Hematopoietic multipotent progenitor cell (in vitro differentiated cells): Measurements from ENCODE around the gene RAB11B. TPM values are rescaled to one million over a fixed set of nuclear protein-coding genes. Genes with fewer than 3 reads are reported as not detected.
"Not testable (repeated sequence)": the region's sequence is repeated elsewhere in the genome, so short reads cannot be mapped to it uniquely, and the experiment has no call there.

Experiments used
- DNase-seq, 3 donors: peaks; one replicate each; pipeline ENCODE4 v3.0.0-alpha.2; 2011 to 2015; ENCODE audit warnings: low read depth in 2 of 3, low spot score in 2 of 3
- total RNA-seq: library from RNA; depleted of rRNA; stranded (reverse); fragments of >200 nt; gene quantifications from one replicate; pipeline ENCODE4 v1.2.3, GENCODE V29; 2012

RAB11B gene
- total RNA-seq, 1 donor: 99.4 TPM

DNA sequence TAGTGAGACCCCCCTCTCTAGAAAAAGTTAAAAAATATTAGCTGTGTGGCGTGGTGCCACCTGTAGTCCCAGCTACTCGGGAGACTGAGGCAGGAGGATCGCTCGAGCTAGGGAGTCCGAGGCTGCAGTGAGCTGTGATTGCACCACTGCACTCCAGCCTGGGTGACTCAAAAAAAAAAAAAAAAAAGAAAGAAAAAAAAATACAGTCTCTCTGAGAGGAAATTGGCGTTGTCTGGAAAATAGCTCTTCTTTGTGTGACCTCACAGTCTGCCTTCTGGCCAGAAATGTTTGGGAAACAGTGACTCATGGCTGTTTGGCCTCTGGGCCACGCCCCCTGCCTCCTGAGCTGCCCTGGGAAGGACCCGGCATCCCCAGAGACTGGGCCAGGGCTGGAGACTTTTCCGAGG, 33.7 kb downstream of the RAB11B start:
- DNase-seq: peak in 2 of 3 donors; percentile 45 to 51

DNA sequence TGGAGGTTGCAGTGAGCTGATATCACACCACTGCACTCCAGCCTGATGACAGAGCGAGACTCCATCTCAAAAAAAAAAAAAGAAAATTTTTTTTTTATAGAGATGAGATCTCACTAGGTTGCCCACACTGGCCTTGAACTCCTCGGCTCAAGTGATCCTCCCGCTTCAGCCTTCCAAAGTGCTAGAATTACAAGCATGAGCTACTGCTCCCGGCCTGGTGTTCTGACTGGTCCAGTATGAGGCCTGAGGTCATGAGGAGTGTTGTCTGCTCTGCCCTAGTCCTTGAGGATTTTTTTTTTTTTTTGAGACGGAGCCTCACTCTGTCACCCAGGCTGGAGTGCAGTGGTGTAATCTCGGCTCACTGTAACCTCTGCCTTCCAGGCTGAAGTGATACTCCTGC, 35.2 kb downstream of the RAB11B start:
- not testable (repeated sequence) for DNase-seq

DNA sequence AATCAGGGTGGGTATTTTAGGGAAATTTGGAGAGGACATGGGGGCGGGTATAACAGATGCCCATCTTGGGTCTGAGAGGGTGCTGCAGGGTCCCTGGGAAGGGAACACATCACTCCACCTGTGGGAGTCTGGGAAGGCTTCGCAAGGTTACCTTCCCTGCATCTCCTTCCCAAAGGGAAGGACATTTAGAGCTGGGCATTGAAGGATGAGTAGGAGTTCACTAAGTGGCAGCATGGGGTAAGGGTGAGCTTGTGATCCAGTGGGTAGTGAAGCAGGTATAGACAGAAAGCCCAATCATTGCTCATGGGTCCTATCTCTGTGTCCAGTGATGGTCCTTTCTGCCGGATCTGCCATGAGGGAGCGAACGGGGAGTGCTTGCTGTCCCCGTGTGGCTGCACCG, 36.1 kb downstream of the RAB11B start:
- no peak for DNase-seq

DNA sequence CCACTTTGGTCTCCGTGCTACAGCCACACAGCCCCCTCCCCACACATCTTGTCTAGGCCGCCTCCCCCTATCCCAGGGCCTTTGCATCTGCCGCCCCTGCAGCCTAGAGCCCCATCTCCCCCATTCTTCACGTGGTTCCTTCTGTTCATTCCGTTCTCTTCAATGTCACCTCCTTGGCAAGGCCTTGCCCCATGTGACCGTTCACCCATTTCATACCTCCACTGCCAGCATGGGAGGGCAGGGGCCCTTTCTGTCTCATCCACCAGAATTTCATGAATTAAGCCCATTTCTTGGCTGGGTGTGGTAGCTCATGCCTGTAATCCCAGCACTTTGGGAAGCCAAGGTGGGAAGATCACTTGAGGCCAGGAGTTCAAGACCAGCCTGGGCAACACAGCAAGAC, 38.9 kb downstream of the RAB11B start:
- DNase-seq: no peak

DNA sequence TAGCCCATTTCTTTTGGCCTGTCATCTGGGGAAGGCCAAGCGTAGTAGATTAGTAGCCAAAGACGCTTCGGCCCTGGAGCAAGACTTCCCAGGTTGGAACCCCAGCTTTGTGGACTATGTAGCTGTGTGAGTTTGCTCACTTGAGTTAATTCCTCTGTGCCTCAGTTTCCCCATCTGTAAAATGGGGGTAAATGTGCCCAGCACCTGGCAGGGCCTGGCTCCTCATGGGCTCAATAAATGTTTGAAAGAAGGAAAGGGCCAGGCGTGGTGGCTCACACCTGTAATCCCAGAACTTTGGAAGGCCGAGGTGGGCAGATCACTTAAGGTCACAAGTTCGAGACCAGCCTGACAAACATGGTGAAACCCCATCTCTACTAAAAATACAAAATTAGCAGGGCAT, 39.7 kb downstream of the RAB11B start:
- no peak for DNase-seq

DNA sequence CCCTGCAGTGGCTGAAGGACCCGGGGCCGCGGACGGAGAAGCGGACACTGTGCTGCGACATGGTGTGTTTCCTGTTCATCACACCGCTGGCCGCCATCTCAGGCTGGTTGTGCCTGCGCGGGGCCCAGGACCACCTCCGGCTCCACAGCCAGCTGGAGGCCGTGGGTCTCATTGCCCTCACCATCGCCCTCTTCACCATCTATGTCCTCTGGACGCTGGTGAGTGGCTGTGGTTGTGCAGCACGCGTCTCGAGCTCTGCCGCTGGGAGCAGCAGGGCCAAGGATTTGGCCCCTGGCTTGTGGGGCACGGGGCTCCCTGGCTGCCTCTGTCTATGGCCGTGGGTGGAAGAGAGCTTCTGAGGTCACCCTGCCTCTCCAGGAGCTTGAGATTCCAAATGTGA, 40.5 kb downstream of the RAB11B start:
- no peak for DNase-seq

DNA sequence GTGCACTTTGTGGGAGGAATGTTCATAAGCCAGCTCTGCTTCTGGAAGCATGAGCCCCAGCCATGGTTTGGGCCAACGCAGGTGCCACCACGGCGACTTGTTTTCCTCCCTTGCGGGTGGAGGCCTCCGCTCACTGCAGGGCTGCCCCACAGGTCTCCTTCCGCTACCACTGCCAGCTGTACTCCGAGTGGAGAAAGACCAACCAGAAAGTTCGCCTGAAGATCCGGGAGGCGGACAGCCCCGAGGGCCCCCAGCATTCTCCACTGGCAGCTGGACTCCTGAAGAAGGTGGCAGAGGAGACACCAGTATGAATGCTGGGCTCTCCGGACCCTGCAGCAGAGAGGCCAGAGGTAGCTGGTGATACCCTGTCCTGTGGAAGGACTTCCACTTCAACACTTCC, 48.1 kb downstream of the RAB11B start:
- DNase-seq: no peak

DNA sequence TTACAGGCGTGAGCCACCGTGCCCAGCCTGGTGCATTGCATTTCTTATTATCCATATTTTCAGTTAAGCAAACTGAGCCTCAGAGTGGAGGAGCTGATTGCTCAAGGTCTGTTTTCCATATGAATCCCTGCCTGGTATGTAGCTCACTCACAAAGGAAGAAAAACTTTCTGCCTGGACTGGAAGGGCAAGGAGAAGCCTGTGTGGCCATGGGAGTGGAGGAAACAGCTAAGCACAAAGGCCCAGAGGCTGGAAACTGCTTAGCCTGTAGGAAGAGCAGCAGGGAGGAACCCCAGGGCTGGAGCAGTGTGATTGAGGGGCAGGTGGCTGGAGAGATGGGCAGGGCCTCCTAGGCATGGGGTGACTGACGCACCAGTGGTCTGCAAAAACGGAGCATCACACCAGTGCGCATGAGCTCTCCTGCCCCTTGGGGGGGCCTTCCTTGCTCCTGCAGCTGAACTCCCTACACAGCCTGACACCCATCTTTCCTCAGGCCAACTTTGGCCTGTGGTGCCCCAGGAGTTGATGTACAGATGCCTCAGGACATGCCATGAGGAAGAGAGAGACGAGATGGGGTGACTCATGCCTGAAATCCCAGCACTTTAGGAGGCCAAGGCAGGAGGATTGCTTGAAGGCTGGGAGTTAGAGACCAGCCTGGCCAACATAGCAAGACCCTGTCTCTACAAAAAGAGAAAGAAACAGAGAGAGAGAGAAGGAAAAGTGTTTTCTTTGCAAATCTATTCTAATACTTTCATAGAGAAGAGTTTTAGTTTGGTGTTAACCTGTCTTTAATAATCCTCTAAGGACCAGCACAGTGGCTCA, 51.8 kb downstream of the RAB11B start:
- DNase-seq: no peak

DNA sequence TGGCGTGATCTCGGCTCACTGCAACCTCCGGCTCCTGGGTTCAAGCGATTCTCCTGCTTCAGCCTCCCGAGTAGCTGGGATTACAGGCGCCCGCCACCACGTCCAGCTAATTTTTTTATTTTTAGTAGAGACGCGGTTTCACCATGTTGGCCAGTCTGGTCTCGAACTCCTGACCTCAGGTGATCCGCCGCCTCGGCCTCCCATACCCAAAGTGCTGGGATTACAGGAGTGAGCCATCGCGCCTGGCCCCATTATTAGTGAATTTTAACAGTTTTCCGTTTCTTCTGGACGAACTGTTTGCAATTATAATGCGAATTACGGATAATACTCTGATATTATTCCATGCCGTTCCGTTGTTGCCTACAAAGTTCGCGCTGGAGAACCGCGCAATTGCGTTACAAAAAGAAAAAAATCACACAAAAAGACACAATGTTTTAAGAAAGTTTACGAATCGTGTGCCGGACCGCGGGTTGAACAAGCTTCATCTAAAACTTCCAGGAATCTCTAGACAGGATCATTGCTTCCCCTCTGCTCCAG, 54.0 kb downstream of the RAB11B start:
- DNase-seq: not testable (repeated sequence)

DNA sequence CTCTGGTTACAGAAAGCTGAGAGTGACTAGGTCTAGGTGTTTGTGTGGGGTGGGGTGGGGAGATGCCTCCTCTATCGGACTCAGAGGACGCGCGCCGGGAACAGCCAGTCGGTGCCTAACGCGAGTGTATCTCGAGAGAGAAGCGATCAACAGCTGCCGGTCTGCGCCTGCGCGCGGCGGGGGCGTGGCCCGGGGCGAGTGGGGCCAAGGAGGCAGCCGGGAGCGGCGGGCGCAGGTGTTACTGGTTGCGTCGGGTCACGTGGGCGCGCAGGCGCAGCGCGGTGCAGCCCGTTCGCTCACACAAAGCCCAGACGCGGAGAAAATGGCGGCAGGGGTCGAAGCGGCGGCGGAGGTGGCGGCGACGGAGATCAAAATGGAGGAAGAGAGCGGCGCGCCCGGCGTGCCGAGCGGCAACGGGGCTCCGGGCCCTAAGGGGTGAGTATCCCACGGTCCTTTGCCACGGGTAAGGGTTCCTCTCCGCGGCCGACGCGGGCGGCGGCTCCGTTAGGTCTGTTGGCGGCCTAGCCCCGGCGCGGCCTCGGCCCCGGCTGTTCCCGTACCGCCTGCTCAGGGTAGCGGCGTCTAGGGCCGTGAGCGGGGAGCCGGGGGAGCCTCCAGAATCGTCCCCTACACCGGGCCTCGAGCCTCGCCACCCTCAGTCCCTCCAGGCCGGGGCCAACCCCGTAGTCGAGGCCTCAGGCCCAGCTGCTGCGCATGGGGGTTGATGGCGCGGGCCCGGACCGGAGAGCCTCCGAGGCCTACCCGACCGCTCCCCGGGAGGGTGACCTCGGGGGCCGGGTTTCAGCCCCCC, 54.7 kb downstream of the RAB11B start, which contains the start of gene HNRNPM:
Gene HNRNPM, plus strand, starts transcription at position 299 of the 811 bp plus-strand sequence. Its CDS starts 24 bp downstream, at position 323.
- peak; percentile 98 to 99 (median 98) for DNase-seq

DNA sequence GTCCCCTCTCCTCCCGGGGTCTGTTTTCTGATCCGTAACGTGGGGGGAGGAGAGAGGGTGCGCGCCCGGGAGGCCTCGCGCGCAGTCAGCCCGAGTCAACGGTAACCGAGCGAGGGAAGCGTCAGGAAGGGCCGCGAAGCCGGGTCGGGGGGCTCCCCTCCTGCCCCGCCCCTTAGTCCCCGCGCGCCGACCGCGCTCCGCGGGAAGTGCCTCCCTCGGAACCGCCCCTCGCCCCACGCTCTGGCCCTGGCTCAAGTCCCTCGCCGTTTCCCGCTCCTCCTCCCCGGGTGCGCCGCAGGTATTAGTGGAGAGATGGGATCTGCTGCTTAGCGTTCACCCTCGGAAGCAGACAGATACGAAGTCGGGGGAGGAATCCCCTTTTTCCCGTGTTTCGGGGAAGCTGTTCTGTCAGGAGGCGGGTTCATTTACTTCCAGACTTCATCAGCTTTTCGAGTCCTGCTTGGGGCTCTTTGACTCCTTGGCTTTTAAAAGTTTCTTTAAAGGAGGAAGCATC, 55.4 kb downstream of the RAB11B start:
- peak in 2 of 3 donors; percentile 47 to 49 for DNase-seq

DNA sequence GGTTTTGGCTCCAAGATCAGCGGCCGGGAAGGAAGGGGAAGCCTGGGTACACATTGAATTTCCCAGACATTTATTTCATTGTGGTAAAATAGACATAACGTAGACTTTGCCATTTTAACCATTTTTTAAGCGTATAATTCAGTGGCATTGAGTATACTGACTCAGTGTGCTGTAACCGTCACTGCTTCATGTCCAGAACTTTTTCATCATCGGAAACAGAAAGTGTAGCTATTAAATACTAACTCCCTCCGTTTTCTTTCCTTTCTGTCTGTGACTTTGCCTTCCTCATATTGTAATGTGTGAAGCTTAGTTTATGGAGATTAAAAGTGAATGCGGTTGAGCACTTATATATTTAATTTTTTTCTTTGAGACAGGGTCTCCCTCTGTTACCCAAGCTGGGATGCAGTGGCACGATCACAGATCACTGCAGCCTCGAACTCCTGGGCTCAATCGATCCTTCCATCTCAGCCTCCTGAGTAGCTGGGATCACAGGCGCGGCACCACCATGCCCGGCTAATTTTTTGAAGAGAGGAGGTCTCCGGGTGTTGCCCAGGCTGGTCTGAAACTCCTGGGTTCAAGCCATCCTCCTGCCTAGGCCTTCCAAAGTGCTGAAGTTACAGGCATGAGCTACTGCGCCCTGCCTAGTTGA, 56.0 kb downstream of the RAB11B start:
- no peak for DNase-seq

DNA sequence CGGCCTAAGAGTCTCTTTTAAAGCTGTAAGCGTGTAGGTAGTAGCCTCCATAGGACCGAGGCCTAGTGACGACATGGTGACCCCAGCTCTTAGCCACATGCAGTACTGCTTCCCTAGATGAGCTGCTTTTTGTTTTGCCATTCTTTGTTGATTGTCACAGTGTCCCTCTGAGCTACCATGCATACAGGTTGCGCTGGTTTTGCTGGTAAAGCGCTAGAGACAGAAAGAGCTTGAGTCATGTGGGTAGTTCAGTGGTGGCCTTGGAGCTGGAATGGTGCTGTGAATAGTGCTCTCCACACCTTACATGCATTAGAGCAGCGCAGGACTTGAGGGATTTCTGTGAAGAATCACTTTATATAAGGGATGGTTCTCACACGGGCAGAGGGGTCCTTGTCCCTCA, 59.7 kb downstream of the RAB11B start:
- DNase-seq: no peak

DNA sequence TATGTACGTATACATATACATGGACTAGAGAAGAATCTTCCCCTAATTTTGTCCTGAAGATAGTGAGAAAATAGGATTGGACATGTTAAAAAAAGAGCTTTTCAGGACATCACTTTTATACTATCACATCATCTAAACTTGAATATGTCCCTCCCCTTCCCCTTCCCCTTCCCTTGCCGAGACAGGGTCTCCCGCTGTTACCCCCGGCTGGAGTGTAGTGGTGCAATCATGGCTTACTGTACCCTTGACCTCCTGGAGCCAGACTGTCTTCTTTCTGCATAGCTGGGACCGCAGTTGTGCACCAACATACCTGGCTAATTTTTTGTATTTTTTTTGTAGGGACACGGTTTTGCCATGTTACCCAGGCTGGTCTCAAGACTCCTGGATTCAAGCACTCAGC, 61.2 kb downstream of the RAB11B start:
- DNase-seq: no peak

DNA sequence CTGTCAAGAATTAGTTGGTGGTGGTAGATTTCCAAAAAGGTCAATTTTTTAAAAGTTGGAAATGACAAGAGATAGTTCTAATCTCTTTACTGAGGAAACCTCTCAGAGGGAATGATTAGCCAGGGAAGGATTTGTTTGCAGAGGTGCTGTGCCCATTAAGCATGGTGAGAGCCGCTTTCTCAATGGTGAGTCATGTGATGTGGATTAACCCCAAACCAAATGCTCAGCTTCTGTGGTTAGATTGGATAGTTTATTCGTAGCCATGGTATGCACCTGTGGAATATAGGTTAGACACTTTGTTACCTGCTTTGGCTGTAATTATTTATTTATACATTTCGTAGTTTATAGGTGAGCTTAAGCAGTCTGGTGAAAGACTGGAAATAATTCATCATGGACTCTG, 61.7 kb downstream of the RAB11B start:
- no peak for DNase-seq

DNA sequence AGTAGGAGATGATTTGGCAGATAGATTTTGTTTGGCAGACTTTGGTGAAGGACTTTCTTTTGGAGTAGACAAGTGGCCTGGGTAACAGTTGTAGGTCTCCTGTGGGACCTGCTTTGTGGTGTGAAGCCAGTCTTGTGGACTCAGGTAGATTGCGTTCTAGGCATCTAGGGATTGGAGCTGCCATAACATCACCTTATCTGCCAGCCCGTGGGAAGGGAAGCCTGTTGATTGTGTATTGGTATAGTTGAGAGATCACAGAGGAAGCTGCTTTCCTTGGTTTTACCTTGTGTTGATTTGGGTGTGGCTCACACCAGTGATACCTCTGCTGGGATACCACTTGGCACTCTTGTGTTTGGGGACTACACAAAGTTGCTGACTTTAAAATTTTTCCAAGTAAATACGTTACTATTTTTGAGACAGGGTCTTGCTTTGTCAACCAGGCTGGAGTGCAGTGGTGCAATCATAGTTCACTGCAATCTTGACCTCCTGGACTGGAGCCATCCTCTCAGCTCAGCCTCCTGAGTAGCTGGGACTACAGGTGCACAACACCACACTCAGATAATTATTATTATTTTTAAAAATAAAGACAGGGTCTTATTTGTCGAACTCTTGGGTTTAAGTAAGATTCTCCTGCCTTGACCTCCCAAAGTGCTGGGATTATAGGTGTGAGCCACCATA, 62.4 kb downstream of the RAB11B start:
- no peak for DNase-seq

DNA sequence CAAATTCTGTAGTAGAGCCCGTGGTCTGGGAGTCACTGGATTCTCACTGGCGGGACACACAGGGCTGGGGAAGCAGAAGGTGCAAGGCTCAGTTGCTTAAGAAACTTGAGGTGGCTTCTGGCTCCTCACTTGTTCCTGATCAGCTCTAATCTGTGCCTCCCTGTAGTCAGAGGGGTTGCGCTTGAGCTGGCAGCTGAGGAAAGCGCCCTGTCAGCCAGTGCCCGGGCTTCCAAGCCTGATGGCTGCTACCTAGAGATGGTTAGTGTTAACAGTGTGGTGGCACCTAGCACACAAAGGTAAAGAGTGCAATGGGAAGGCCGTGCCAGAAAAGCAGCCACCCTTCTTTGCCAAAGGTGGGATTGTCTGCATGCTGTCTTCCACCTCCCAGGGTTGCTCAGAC, 63.5 kb downstream of the RAB11B start:
- DNase-seq: no peak
